VCaP (cell line): ENCODE measurements around the gene SEC63.

Source experiments
- H3K27ac ChIP-seq: fragments of 450-650 bp; 2 replicates; pipeline ENCODE4 v1.5.1; 2017
- TF ChIP-seq, protein P1 (sequence below): fragments of 450-650 bp; conservative IDR thresholded peaks from 2 replicates; pipeline ENCODE4 v1.5.1; 2017; ENCODE audit warnings: mild to moderate bottlenecking, moderate library complexity

The SEC63 gene

GRCh38 chr6:107840636-107841274, 117.3 kb downstream of the SEC63 start:
- TF ChIP-seq, protein P1, sequence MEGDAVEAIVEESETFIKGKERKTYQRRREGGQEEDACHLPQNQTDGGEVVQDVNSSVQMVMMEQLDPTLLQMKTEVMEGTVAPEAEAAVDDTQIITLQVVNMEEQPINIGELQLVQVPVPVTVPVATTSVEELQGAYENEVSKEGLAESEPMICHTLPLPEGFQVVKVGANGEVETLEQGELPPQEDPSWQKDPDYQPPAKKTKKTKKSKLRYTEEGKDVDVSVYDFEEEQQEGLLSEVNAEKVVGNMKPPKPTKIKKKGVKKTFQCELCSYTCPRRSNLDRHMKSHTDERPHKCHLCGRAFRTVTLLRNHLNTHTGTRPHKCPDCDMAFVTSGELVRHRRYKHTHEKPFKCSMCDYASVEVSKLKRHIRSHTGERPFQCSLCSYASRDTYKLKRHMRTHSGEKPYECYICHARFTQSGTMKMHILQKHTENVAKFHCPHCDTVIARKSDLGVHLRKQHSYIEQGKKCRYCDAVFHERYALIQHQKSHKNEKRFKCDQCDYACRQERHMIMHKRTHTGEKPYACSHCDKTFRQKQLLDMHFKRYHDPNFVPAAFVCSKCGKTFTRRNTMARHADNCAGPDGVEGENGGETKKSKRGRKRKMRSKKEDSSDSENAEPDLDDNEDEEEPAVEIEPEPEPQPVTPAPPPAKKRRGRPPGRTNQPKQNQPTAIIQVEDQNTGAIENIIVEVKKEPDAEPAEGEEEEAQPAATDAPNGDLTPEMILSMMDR: no peak
- peak overlapping the region; percentile 60 for H3K27ac ChIP-seq

GRCh38 chr6:107833136-107833535, 124.9 kb downstream of the SEC63 start:
- TF ChIP-seq, protein P1: no peak
- H3K27ac ChIP-seq: no peak overlapping the region

- H3K27ac ChIP-seq: no peak overlapping the region
- TF ChIP-seq, protein P1: no peak
Observed at GRCh38 chr6:107832151-107833056, 125.6 kb downstream of the SEC63 start.

GRCh38 chr6:107830060-107830459, 127.9 kb downstream of the SEC63 start:
- TF ChIP-seq, protein P1: no peak

GRCh38 chr6:107827541-107827940, 130.5 kb downstream of the SEC63 start:
- TF ChIP-seq, protein P1: no peak
- H3K27ac ChIP-seq: no peak overlapping the region

More at GRCh38 chr6:107830060-107830459, 127.9 kb downstream of the SEC63 start:
- H3K27ac ChIP-seq: no peak overlapping the region

- no peak overlapping the region for H3K27ac ChIP-seq
- TF ChIP-seq, protein P1: no peak
Observed at GRCh38 chr6:107823047-107823557, 134.9 kb downstream of the SEC63 start.

GRCh38 chr6:107822176-107823046, 135.6 kb downstream of the SEC63 start:
- no peak overlapping the region for H3K27ac ChIP-seq
- TF ChIP-seq, protein P1: no peak
